LNCAP (cell line): ENCODE results near the gene HSPB3.

Source experiments
- TF ChIP-seq, protein P1 (sequence below): fragments of 450-650 bp; IDR thresholded peaks from 2 replicates; pipeline ENCODE4 v1.5.1; 2017; ENCODE audit warnings: mild to moderate bottlenecking

The HSPB3 gene

DNA sequence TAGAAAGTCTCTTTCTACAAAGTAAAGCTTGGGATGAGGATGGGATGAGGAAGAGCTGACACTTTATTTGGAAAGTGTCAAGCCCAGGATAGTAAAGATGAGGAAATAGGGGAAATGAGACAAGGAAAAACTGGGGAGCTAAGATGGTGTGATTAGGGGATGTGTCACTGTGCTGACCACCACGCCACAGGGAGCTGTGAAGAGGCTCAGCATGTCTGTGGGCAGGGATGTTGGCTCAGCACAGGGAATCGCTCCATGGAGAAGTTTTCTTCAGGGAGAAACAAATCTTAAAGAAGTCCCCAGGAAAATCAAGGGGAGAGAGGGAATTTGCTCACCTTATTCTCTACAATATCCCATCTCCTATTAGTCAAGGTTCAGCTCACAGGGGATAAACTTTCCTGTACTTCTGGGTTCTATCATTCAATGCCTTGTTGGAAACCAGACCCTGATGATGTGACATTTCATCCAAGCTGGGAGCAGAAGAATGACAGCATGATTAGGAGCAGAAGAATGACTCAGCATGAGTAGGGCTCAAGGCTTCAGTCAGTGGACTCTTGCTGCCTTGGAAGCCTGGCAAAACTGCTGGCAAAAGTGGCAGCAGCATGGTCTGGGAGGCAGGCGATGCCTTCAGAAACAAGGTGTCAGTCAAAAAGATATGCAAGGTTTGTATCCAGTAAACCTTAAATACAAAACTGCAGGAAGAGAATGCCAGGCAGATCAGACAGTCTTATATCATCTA is 4.9 kb downstream of the HSPB3 start:
- TF ChIP-seq, protein P1, sequence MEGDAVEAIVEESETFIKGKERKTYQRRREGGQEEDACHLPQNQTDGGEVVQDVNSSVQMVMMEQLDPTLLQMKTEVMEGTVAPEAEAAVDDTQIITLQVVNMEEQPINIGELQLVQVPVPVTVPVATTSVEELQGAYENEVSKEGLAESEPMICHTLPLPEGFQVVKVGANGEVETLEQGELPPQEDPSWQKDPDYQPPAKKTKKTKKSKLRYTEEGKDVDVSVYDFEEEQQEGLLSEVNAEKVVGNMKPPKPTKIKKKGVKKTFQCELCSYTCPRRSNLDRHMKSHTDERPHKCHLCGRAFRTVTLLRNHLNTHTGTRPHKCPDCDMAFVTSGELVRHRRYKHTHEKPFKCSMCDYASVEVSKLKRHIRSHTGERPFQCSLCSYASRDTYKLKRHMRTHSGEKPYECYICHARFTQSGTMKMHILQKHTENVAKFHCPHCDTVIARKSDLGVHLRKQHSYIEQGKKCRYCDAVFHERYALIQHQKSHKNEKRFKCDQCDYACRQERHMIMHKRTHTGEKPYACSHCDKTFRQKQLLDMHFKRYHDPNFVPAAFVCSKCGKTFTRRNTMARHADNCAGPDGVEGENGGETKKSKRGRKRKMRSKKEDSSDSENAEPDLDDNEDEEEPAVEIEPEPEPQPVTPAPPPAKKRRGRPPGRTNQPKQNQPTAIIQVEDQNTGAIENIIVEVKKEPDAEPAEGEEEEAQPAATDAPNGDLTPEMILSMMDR: no peak

DNA sequence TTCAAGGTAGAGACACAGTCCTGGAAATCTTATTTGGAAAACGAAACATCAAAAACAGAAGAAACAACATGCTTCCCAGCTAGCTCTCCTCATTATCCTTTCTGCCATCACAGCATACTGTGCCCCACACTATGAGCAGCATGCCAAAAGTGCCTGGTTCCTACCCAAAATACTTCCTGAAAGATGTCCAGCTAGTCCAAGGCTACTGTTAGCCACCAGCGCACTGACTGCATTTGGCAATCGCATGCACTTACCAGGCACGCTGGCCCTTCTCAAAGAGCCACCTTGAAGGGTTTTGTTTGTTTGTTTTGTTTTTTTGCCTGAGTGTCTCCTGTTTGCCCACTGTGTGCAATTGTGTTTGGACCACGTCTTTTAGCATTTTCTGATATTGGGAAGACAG is 6.8 kb downstream of the HSPB3 start:
- TF ChIP-seq, protein P1: no peak

DNA sequence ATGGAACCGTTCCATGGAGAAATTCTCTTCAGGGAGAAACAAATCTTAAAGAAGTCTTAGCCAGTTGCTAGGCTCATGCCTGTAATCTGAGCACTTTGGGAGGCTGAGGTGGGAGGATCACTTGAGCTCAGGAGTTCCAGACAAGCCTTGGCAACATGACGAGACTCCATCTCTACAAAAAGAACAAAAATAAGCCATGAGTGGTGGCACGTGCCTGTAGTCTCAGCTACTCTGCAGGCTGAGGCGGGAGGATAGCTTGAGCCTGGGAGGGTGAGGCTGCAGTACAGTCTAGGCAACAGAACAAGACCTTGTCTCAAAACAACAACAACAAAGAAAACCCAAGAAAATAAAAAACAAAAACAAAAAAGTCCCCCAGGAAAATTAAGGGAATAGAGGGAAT is 8.2 kb downstream of the HSPB3 start:
- TF ChIP-seq, protein P1: no peak

DNA sequence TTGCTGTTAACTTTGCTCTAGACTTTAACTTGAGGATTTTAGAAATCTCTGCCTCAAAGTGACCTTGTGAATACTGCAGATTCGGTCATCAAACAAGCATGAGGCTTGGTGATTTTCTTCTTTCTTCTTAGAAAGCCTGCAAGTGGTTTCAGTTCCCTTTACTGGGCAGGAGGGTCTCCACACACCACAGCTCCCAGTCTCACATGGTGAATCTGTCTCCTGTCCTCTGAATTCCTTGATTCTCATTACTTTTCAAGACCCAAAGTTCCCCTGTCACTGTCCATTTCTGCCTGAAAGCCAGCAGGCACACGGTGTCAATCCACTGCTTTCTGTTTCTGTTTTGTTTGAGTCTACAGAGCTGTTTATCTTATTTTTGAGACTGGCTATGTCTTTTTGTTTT is 14.1 kb downstream of the HSPB3 start:
- TF ChIP-seq, protein P1: no peak

DNA sequence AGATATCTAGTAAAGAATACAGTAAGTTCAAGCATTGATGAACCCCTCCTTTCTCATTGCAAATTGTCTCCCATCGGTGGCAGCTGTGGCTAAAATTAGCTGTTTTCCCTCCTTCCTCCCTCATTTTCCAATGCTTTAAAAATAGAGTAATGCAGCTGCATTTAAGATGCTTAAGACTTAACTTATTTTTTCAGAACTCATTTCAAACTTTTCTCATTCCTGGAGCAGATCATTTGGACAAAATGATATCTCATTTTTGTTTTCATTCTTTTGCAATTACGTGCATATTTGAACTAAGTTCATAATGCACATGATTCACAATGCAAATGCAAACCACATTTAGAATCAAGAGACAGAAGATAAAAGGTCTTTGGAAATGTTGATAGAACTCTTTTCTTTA is 14.6 kb downstream of the HSPB3 start:
- TF ChIP-seq, protein P1: no peak

DNA sequence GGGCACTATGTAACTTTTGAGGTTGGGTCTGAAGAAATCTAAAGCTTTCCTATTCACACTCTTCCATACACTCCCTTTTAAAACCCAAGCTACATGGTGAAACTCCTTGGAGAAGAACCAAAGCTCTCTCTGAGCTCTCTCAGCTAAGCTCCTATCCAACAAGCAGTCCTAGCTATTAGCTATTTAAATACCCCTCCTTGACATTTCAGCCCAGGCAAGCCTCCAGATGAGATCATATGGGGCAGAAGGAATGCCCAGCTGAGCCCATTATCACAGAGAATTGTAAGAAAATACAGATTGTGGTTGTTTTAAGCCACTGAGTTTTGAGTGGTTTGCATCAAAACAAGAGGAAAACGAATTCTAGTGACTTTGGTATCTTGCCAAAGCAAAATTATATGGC is 15.2 kb downstream of the HSPB3 start:
- TF ChIP-seq, protein P1: no peak

DNA sequence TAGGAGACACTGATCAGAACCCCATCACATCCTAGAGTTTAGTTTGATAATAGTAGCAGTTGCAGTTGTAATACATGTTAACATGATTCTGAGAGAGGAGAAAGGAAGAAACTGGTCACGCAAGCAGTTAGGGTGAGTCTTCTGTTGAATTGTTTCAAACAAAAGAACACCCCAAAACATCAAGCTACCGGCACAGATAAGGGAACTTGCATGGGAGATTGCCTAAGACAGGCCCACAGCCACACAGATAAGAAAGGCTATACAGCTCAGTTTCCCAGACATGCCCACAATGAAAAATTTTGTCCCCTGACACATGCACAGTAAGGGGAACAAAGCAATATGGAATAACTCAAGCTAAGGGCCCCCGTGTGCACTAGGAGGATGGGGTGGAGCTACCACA is 15.9 kb downstream of the HSPB3 start:
- TF ChIP-seq, protein P1: no peak

DNA sequence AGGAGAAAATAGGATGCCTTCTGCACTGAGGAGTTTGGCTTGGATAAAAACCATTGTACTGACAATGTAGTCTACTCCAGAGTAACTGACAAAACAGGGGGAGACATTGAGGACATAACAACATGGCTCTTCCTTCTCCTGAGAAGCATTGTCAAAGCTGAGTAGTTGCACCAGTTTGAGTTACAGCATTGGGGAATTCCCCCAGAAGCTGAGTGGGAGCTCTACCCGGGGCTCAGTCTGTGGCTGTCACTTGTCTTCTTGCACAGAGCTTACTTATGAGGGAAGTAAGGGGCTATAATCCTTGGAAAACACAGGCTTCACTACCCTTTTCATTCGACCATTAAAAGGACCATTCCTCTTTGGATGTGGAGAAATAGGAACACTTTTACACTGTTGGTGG is 21.2 kb downstream of the HSPB3 start:
- TF ChIP-seq, protein P1: no peak
